ENCODE data around the gene CEP131.
"Not testable (repeated sequence)": the region's sequence is repeated elsewhere in the genome, so short reads cannot be mapped to it uniquely, and the experiment has no call there.

Gene CEP131

DNA sequence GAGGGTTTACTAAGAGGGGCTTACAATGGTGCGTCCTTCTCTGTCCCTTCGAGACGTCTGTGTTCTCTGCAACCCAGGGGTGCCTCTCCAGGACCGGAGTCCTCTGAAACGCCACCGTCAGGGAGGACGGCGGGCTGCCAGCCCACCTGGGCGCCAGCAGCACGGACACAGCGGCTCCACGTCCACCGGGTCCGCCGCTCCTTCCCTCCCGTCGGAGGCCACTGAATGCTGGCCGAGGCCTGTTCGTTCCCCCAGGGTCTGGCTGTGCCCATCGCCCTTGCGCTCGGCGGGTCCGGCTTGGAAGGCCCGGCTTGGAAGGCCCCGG is 15.7 kb upstream of the CEP131 start:
- DNase-seq, result no peak

DNA sequence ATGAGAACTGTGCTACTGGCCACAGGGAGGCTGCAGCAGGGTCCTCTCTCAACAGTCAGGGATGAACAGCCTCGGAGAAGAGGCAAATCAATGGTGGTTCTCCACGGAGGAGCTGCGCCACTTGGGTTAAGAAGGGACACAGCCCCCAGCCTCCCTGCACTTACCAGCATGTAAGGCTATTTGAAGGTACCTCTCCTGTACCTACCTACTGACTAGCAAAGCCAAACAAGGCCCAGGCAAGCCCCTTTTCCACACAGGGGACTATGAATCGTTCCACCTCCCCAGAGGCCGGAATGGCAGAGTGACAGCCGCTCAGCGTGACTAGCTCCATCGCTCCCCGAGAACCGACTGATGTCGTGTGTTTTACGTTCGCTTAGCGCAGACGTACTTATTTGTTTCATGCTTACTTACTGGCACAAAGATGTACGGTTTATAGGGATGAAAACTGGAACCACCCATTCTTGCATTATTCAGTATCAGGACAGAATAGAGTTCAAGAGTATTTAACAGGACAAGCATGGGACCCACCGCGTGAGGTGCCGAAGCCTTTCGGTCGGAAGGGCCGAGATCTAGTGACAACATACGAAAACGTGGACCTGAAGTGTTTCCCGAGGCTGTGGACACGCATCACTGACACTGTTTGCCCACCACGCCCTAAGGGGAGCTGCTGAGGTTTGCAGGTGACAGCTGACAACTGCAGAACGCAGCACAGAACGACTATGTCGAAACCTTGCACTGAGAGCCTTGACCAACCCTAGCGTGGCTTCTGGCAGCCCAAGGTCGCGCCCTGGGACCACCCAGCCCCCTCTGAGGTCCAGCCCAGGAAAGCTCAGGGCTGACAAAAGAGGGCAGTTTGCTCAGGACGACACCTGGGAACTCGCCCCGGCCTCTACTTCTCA is 15.1 kb upstream of the CEP131 start:
- DNase-seq, result no peak

DNA sequence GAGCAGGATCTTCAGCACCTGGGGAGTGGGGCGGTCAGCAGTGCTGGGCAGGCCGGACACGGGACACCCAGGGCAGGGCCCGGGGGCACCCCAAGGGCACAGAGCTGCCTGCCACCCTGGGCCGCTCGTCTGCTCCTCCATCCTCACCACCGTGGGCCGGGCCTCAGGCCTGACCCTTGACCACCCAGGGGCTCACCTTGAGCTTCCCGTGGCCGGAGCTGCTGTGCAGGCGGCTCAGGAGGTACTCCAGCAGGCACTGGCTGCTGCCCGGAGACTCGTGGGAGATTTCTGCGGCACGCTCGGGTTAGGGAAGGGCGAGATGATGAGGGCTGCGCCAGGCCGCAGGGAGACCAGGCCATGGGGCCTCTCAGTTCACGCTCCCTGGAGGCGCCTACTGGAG is 14.0 kb upstream of the CEP131 start:
- DNase-seq, result no peak

DNA sequence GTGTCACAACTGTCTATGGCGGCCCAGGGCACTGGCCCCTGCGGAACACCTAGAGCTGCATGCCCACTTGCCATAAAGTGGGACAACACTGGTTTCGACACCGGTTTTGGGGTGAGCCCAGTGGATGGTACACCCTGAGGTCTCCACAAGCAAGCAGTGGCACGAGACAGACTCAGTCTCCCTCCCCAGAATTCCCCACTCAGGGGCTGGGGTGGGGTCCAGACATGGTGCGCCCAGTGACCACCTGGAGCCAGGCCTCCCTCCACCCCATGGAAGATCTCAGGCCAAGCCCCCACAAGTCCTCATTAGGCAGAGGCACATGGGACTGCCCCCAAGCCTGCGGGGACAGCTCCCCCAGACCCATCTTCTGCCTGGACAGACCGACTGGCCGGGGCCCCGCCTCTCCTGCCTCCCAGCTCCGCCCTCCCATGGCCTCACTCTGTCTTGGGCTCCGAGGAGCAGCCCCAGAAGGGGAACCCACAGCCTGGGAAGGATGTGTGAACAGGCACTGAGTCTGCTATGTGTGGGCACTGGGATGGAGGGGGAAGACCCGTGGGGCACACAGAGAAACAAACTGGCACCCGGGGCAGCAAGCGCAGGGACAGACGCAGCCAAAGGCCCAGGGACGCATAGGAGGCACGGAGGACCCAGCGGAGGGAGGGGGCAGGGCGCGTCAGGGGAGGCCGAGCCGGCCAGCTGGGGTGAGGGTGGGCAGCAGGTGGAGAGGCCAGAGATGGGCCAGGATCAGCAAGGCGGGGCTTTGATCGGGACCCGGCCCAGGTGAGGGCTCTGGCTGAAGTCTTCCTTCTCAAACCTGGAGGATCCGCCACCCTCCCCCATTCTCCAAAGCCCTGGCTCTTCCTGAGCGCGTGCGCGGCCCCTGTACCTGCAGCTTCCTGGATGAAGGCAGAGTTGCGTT is 13.3 kb upstream of the CEP131 start:
- no peak for DNase-seq

DNA sequence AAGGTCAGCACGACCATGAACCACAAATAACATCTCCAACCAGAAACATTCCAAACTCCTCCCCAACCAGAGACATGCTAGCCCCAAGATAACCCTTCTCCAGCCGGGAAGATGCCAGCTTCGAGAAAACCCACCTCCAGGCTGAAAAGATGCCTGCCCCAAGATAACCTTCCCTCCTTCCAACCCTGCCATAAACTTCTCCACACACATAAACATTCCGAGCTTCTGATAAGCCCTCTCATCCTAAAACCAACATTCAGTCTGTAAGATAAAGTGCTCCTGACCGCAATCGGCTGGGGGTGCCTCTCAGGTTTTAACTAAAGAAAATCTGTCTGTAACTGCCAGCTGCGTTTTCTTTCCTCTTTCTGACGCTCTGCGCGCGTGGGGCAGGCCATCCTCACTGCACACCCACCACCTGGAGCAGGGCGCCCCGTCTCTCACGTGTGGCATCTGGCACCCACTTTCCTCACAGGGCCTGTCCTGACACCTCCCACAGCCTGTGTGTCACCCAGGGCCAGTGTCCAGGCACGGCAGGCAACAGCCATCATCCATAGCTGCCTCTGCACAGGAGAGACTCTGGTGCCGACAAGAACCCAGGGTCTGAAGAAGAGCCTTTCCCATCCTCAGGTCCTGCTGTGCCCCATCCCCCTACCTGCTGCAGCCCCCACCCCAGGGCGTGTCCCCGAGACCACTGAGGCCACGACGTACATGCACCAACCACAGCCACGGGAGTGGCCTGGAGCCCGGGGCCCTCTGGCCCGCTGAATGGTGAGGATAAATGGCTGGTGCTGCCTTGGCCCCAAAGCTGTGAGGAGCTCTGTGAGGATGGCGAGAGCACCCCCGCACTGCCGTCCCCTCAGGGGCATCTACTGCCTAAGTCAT is 12.4 kb upstream of the CEP131 start:
- DNase-seq, result no peak

DNA sequence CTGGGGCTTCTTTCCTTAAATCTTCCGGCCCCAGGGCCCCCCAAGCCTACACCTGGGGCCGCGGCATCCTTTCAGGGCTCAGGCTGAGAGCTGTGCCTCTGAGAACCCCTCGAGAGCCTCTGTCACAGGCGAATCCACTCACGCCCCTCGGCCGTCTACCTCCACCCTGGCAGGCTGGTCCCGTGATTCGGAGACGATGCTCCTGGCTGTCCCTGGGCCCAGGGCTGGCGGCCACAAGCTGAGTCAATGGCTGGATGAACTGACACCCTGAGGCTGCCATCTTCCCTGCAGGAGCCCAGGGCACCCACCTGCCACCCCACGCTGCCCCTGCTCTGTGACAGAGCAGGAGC is 11.7 kb upstream of the CEP131 start:
- DNase-seq, result no peak

DNA sequence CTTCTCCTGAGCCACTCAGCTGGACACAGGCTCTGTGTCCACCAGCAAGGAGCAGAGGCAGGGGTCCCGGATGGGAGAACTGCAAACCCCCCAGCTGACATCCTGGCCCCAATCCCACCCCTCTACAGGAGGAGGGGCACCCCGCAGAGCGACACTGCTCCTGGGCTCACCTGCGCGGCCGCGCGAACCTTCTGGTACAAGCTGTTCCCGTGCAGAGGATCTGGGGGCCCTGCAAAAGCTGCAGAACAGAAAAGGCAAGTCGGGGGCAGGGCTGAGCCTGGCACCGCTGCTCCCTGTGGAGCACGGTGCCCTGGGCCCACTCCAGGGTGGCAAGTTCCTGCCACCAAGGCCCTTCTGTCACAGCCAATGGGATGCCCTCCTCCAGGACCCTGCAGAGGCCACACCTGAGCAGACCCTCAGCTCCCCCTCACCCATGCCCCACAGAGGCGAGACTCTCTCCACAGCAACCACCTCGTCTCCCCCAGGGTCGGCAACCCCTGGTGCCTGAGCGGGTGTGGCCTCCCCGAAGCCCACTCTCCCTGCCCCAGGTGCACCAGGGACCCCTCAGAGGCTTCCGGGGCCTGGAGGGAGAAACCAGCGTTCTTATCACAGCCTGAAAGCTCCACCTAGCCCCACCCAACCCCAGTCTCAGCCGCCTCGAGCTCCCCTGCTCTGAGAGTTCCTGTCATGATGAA is 11.2 kb upstream of the CEP131 start:
- DNase-seq, result no peak

DNA sequence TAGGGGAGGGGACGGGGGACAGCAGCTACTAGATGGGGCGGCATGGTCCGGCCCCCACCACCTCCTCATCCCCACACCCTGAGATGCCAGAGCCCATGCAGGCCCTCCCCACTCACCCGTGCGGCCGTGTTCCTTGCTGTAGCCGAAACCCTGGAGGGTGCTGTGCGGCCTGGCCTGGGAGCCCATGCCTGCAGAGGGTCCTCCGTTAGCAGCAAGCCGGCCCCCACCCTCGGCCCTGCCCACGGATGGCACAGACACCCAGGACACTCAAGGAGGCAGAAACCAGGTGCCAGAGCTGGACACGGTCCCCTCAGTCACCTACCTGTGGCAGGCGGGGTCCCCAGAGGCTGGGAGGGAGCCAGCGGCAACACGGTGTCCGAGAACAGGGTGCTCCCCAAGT is 10.6 kb upstream of the CEP131 start:
- no peak for DNase-seq

DNA sequence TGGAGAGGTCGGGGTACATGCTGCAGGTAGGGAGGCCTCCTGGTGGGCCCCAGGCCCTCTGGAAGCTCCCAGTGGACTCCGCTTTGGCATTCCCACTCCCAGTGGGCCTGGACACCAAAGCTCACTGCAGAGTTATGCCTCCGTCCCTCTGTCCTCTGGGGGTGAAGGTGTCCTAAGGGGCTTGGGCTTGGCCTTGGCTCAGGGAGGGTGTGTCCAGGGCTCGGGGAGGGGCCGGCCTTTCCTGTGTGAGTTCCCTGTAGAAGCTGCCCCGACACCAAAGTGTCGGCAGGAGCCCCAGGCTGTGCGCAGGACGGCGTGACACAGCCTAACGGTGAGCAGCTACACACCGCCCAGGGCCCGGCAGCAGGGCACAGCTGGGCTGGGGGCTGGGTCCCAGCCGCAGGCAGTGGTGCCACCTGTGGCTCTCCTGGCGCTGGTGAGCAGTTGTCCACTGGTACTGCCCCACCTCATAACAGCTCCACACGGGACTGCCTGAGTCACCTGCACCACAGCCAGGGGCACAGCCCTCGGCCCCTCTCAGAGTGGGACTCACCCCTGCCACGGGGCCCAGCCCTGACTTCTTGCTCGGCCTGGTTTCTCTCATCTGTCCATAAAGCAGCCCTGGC is 10.0 kb upstream of the CEP131 start:
- no peak for DNase-seq

DNA sequence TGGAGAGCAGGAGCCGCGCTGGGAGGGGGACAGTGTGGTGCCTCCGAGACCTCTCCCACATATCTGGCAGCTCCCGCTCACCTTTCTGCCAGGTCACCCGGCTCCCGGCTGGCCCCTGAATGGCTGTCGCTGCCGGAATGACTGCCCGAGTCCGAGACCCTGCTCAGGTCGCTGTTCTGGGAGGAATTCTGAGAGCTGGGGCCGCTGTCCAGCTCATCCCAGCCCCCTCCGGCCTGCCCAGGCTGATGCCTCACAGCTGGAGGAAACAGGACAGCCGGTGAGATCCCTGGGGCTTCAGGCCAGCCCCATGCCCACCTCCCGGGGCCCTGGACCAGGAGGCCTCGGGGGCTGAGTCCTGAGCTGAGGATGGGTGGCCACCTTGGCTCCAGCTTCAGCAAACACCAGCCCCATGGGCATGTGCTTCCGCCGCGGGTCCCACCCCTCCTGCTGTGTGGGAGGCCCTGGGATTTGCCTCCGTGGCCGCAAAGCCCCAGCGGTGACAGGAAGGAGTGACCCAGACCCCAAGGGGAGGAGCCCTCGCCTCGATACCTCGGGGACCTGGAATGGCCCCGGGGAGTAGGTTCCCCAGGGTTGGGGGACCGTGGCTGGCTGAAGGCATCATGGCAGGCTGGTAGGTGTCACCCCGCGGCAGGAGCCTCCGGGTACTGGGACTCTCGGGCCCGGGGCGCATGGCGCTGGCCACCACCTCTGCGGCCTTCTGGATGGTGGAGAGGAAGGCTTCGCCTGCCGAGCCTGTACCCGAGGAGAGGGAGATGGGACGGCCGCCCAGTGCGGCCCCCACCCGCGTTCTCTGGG is 9.2 kb upstream of the CEP131 start:
- DNase-seq, result no peak

DNA sequence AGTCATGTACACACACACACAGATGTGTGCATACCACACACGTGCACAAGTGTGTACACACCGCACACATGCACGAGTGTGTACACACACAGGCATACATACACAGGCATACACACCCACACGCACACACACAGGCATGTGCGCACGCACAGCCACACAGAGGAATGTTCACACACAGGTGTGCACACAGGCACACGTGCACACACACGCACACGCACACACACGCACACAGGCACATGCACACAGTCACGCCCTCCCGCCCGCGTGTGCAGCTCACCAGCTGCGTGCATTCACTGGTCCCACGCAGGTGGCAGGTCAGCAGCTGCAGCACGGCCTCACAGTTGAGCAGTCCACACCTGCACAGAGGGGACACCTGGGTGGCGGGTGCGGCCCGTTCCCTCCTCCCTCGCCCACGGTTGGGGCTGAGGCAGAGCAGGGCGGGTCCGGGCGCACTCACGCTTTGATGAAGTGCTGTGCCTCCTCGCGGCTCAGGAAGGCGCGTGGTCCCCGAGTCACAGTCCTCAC is 8.4 kb upstream of the CEP131 start:
- DNase-seq, result no peak

DNA sequence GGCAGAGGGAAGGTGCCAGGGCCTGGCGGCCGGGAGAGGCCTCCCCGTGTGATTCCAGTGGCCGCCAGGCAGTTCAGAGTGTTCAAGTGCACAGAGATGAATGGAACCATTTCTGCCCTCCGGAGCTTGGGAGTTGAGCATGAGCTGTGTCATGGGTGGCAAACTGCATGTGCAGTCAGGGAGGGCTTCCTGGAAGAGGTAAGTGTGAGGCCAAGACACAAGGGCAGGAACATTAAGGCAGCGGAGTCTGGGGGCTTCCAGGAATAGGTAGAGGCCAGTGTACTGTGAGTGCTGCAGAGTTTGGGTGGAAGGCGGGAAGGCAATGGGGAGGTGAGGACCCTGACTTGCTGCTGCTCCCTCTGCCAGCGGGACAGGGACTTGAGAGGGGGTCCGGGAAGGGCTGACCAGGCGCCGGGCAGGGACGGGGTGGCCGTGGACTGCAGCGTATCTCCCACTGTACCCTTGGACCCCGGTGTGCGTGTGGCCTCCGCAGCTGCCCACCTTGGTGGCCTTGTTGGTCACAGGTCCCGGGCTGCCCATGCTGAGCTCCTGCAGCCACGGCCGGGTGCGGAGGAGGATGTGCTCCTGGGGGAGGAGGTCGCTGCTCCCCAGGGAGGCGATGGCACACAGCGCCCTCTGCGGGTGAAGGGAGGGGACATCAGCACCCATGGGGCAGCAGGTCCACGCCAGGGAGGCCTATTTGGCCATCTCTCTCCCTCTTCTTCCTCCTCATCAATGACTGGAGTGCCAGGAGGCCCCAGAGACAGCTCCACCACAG is 7.5 kb upstream of the CEP131 start:
- no peak for DNase-seq

DNA sequence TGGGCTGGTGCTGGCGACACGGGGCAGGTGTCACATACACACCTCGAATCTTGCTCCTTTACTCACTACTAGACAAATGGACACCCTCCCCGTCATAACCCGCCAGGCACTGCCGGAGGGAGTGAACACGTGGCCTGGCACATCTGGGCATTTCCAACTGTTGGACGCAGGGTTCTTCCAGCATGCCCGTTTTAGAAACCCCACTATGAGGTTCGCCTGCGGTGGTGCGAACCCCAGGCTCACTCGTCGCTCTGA is 6.8 kb upstream of the CEP131 start:
- no peak for DNase-seq

DNA sequence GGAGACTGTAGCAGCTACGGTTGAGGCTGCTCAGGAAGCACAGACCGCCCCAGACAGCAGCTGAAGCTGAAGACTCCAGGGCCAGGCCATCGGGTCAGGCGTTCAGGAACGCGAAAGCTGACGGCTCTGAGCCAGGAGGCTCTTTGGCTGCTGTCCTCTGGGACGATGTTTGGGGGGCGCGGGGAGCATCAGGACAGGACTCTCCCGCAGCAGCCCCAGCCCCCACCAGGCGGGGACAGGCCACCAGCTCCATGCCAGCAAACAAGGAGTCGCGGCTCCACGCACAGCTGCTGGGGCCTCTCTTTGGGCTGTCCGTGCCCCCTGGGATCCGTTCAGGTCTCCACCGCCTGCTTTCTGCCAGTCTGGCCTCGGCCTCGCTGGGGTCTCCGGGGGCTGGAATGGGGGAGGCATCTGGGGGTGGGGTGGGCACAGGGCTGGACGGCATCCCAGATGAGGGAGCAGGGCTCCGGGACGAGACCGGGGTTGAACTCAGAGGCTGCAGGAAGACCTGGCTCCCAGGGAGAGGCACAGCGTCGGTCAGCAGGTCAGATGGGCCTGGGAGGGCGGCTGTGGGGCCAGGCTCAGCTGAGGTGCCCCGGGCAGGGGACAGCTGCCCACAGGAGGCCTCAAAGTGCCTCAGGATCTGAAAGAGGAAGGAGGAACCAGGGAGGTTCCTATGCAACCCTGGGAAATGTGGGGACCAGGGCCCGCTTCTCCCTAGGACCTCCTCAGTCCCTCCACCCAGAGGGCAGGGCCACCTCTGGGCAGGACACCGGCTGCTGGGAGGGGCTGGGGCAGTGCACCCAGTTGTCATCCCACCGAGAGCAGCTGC is 6.3 kb upstream of the CEP131 start:
- no peak for DNase-seq

DNA sequence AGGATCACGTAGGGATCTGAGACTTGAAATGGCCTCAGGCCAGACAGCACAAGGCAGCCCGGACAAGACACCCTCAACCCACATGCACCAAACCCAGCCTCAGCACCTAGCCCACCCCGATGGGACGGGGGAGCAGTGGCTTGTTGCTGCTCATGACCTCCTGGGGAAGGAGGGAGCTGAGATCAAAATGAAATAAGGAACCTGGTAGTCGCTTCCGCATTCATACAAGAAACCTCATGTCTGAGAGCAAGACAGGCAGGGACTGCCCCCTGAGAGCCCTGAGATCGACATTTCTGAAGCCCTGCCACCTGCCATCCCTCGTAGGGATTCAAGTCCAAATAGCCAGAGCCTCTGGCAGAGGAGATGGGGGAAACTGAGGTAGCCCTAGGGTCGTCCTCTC is 5.7 kb upstream of the CEP131 start:
- no peak for DNase-seq

DNA sequence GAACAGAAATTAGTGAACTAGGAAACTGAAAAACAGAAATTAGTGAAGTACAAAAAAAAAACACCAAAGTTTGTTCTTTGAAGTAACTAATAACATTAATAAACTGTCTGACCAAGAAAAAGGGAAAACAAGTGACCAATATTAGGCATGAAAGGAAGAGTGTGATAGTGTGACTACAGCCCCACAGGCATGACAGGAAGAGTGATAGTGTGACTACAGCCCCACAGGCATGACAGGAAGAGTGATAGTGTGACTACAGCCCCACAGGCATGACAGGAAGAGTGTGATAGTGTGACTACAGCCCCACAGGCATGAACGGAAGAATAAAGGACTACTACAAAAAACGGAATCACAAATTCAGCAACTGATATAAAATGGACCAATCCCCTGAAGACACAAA is 4.9 kb upstream of the CEP131 start:
- DNase-seq, result not testable (repeated sequence)

DNA sequence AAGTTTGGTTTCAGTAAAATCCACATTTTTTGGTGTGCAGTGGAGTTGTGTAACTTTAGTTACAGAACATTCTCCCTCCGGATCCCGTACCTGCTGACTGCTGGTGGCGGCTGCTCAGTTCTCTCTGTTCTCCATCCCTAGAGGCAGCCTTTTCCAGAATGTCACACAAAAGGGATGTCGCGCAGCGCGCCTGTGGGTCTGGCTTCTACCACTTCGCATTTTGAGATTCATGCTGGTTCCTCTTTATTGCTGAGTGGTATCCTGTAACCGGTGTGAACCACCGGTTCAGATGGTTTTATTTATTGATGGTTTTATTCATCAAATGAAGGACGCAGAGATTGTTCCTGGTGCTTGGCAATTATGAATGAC is 981 bp upstream of the CEP131 start:
- DNase-seq, result no peak

DNA sequence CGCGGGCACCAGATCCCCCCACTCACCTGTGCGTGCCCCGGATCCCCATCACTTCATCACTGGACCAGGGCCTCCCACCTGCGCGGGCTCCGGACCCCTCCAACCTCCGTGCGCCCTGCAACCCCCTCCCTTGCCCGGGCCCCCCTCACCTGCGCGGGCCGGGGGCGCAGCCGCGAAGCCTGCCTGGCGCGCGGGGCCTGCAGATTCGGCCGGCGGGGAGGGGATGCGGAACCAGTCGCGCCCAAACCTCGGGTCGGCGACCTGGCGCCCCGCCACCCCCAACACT is 202 bp downstream of the CEP131 start:
- no peak for DNase-seq

DNA sequence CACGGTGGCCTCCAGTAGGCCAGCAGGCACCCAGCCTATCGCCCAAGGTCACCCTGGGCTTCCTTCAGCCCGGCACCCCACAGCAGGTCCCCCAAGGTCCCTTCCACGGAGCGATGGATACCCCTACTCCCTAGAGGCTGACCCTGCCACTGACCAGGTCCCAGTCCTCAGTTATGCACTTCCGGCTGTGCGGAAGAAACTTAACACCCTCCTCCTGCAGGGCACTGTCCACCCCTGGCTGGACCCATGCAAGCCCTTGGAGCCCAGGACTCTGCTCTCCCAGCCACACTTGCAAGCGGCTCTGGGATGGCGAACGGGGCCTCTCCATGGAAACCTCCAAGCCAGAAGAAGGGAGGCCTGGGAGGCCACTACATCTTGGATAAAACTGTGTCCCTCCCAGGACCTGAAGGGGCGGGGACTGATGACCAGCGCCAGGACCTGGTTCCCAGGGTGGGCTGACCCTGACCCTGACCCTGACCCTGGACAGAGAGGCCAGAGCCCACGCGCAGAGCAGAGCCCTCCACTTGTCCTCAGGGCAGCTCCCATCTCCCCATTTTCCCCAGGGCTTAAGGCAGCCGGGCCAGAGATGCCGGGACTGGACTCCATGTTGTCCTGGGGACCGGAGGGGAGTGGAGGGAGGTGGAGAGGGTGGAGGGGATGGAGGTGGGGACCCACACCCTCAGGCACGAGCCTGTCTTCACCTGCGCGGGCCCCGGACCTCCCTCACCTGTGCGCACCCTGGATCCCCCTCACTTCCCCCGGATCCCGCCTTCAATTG is 734 bp downstream of the CEP131 start:
- no peak for DNase-seq
